Stimulated activated CD4-positive, alpha-beta T cell treated with anti-CD3 and anti-CD28 coated beads, Interleukin-15, amount 100 ng/mL, for 1 hour (primary cell): Measurements from ENCODE around the gene PLEKHM3.

Experiments
- DNase-seq, 2 donors: peaks; one replicate each; pipeline ENCODE4 v3.0.0-alpha.2; 2020; ENCODE audit warnings: low read depth in 1 of 2, low spot score in 1 of 2

The PLEKHM3 gene

GRCh38 chr2:207993151-207993763, 32.1 kb downstream of the PLEKHM3 start:
- DNase-seq = no peak

DNA sequence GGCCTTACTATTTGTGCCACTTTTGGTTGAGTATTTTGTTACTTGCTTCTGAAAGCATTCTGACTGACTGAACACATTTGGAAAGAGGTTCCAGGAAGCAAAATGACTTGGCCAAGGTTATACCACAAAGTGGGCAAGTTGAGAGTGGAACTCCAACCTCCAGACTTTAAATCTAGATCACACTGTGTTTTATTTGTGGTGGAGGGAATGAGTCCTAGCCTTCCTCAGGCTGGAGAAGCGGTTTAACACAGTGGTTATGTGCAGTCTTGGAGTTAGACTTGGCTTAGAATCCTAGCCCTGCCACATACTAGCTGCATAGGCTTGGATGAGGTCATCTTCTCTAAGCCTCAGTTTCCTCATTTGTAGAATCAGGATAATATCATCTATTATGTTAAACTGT, 33.4 kb downstream of the PLEKHM3 start:
- DNase-seq = no peak

- DNase-seq = no peak
Observed at GRCh38 chr2:207990784-207991183, 34.5 kb downstream of the PLEKHM3 start.

DNA sequence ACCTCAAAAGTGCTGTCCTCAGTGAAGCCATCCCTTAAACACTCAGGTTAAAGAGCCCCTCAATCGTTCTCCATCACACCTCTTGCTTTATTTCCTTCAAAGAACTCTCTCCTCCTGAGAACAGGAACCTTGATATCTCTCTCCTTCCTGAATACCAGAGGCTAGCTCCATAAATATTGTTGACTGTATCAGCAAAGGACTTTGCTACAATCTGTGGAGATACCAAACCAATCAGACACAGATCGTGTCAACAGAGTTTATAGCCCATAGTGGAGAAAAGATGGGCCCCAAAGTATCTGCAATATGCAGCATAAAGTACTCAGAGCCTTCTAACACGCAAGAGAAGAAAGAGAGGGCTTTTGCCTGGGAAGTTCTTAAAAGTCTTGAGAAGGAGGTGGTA, 36.4 kb downstream of the PLEKHM3 start:
- DNase-seq = no peak

GRCh38 chr2:207987025-207987716, 38.2 kb downstream of the PLEKHM3 start:
- no peak for DNase-seq

GRCh38 chr2:207984765-207985480, 40.4 kb downstream of the PLEKHM3 start:
- DNase-seq = no peak

DNA sequence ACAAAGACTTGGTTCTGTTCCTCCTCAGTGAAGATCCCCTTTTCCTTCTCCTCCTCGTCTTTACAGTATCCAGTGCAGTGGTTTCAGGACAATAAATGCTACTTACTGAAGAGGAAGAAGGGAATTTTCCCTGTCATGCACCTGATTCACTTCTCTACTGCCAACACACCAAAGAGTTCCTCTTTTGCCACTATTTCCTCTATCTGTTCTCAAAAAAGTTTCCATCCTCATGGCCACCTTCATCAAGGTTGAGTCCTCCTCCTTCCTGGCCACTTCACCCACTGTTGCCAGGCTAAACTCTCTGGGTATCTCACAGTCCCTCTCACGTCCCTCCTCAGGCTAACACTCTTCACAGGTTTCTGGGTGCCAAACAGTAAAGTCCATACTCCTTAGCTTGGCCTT, 41.7 kb downstream of the PLEKHM3 start:
- no peak for DNase-seq

- no peak for DNase-seq
Observed at GRCh38 chr2:207978177-207978948, 47.0 kb downstream of the PLEKHM3 start.

DNA sequence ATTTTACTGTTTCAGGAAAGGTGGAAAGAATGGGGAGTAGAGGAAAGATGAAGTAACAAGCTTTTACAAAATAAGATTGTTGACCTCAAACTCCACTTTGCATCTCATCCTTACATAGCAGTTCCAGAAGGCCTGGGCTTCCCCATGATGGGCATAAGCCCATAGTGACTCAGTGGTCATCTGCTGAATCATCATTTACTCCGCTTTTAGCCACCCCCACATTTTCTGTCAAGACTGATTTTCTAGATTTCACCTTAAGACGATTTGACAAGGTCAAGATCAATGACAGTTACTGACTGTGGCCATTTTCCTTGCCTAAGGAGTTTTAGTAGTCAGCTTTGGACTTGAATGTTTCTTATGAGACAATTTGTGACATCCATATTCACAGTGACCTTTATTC, 49.4 kb downstream of the PLEKHM3 start:
- DNase-seq = no peak

- no peak for DNase-seq
Observed at GRCh38 chr2:207974216-207974605, 51.1 kb downstream of the PLEKHM3 start.

DNA sequence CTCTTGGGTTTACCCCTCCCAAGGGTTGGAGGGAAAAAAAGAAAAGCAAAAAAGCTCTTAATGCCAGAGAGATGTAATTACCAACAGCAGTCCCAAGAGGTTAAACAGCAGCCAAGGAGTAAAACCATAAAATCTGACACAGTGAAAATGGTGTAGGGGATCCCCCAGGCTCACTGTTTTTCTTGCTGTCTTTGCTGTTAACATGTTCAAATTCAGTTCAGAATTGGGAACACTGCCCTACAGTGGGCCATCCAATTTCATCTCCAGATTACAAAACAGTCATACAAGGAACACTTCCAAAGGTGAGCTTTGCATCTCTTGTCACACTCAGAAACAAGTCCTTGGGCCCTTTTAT, 54.5 kb downstream of the PLEKHM3 start:
- no peak for DNase-seq

GRCh38 chr2:207970147-207970825, 55.0 kb downstream of the PLEKHM3 start:
- no peak for DNase-seq

GRCh38 chr2:207969249-207969648, 56.1 kb downstream of the PLEKHM3 start:
- no peak for DNase-seq

- DNase-seq = no peak
Observed at GRCh38 chr2:207967121-207967520, 58.2 kb downstream of the PLEKHM3 start.

- DNase-seq = no peak
Observed at GRCh38 chr2:207960911-207961310, 64.4 kb downstream of the PLEKHM3 start.

GRCh38 chr2:207960090-207960489, 65.2 kb downstream of the PLEKHM3 start:
- DNase-seq = no peak

GRCh38 chr2:207956771-207957170, 68.6 kb downstream of the PLEKHM3 start:
- DNase-seq = no peak

GRCh38 chr2:207955456-207955855, 69.9 kb downstream of the PLEKHM3 start:
- no peak for DNase-seq

DNA sequence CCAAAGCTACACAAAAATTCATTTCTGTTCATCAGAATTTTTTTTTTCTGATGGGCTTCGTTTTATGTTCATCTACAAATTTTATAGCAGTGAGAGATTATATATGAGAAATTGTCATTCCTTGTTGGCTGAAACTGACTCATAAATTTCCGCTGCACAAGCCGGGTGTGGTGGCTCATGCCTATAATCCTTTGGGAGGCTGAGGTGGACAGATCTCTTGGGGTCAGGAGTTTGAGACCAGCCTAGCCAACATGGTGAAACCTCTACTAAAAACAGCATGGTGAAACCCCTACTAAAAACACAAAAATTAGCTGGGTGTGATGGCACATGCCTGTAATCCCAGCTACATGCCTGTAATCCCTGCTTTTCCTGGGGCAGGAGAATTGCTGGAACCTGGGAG, 72.0 kb downstream of the PLEKHM3 start:
- no peak for DNase-seq

GRCh38 chr2:207952564-207953345, 72.6 kb downstream of the PLEKHM3 start:
- no peak for DNase-seq
